GM18519 (cell line): ENCODE measurements around the gene PNPLA8.
A peak's percentile ranks its signal among the peaks of the same experiment; 100 is the strongest.
"Not testable (repeated sequence)": the region's sequence is repeated elsewhere in the genome, so short reads cannot be mapped to it uniquely, and the experiment has no call there.

ENCODE experiments used
- ATAC-seq: cut with Tn5 transposase; IDR thresholded peaks from one replicate; pipeline ENCODE4 v1.9.1; 2021; ENCODE audit warnings: mild to moderate bottlenecking, moderate library complexity; ENCODE audit not compliant: unreplicated experiment, low FRiP score

Gene PNPLA8

GRCh38 chr7:108529341-108529740 lies 3.4 kb upstream of the PNPLA8 start:
- no peak for ATAC-seq

- ATAC-seq = no peak
Observed at GRCh38 chr7:108528183-108528712, 2.3 kb upstream of the PNPLA8 start.

- ATAC-seq = no peak
Observed at GRCh38 chr7:108526768-108527017, 758 bp upstream of the PNPLA8 start.

- peak; percentile 20 for ATAC-seq
Observed at GRCh38 chr7:108525327-108525984, 479 bp downstream of the PNPLA8 start.

- ATAC-seq = no peak
Observed at GRCh38 chr7:108522780-108523179, 3.2 kb downstream of the PNPLA8 start.

- no peak for ATAC-seq
Observed at GRCh38 chr7:108517951-108518350, 8.0 kb downstream of the PNPLA8 start.

GRCh38 chr7:108515630-108516029 lies 10.3 kb downstream of the PNPLA8 start:
- ATAC-seq = no peak

- no peak for ATAC-seq
Observed at GRCh38 chr7:108515013-108515412, 10.9 kb downstream of the PNPLA8 start.

GRCh38 chr7:108511939-108512338 lies 14.0 kb downstream of the PNPLA8 start:
- ATAC-seq = no peak

GRCh38 chr7:108504576-108504975 lies 21.4 kb downstream of the PNPLA8 start:
- not testable (repeated sequence) for ATAC-seq

GRCh38 chr7:108503112-108504026 lies 22.6 kb downstream of the PNPLA8 start:
- ATAC-seq = peak; percentile 90

- ATAC-seq = no peak
Observed at GRCh38 chr7:108499566-108499965, 26.4 kb downstream of the PNPLA8 start.

GRCh38 chr7:108498481-108498880 lies 27.5 kb downstream of the PNPLA8 start:
- ATAC-seq = no peak

- ATAC-seq = peak; percentile 74
Observed at GRCh38 chr7:108497082-108497725, 28.7 kb downstream of the PNPLA8 start.

GRCh38 chr7:108492742-108493141 lies 33.2 kb downstream of the PNPLA8 start:
- no peak for ATAC-seq

- no peak for ATAC-seq
Observed at GRCh38 chr7:108488768-108489538, 37.0 kb downstream of the PNPLA8 start.

GRCh38 chr7:108487646-108488045 lies 38.3 kb downstream of the PNPLA8 start:
- ATAC-seq = no peak

- ATAC-seq = peak; percentile 52
Observed at GRCh38 chr7:108486291-108486966, 39.5 kb downstream of the PNPLA8 start.

- ATAC-seq = peak; percentile 53
Observed at GRCh38 chr7:108484137-108484536, 41.8 kb downstream of the PNPLA8 start.

- ATAC-seq = no peak
Observed at GRCh38 chr7:108480311-108480710, 45.6 kb downstream of the PNPLA8 start.
